Activated naive CD4-positive, alpha-beta T cell treated with anti-CD3 and anti-CD28 coated beads, Interleukin-2, amount 50 U/mL, for 24 hours (primary cell): ENCODE results near the gene RERE.
A peak's percentile ranks its signal among the peaks of the same experiment; 100 is the strongest.
"Not testable (repeated sequence)": the region's sequence is repeated elsewhere in the genome, so short reads cannot be mapped to it uniquely, and the experiment has no call there.

ENCODE experiments used
- H3K27ac Mint-ChIP-seq: one replicate; pipeline ENCODE4 v1.8.0; 2021; ENCODE audit warnings: mild to moderate bottlenecking, mixed read lengths
- H3K27me3 Mint-ChIP-seq: one replicate; pipeline ENCODE4 v1.8.0; 2021; ENCODE audit warnings: mixed read lengths
- H3K36me3 Mint-ChIP-seq: one replicate; pipeline ENCODE4 v1.8.0; 2021; ENCODE audit warnings: mixed read lengths
- H3K4me1 Mint-ChIP-seq: one replicate; pipeline ENCODE4 v1.8.0; 2021; ENCODE audit warnings: mixed read lengths
- H3K4me3 Mint-ChIP-seq: one replicate; pipeline ENCODE4 v1.8.0; 2021; ENCODE audit warnings: mild to moderate bottlenecking, mixed read lengths
- H3K9me3 Mint-ChIP-seq: one replicate; pipeline ENCODE4 v1.8.0; 2021; ENCODE audit warnings: mixed read lengths

Gene RERE

GRCh38 chr1:8848663-8849386 lies 31.4 kb upstream of the RERE start:
- H3K27ac Mint-ChIP-seq: no peak overlapping the region
- H3K9me3 Mint-ChIP-seq: no peaks in the 10 kb centered on the region
- peaks cover 6% of the 10 kb centered on the region for H3K4me1 Mint-ChIP-seq
- no peak overlapping the region for H3K4me3 Mint-ChIP-seq
- H3K27me3 Mint-ChIP-seq: no peaks in the 10 kb centered on the region
- no peaks in the 10 kb centered on the region for H3K36me3 Mint-ChIP-seq

GRCh38 chr1:8847990-8848389 lies 30.6 kb upstream of the RERE start:
- Mint-ChIP-seq H3K4me1 (peaks cover 6% of the 10 kb centered on the region), H3K9me3 (no peaks in the 10 kb centered on the region), H3K4me3 (no peak overlapping the region), H3K36me3 (no peaks in the 10 kb centered on the region), H3K27ac (peak overlapping the region; percentile 30), H3K27me3 (no peaks in the 10 kb centered on the region)

- no peaks in the 10 kb centered on the region for H3K27me3 Mint-ChIP-seq
- peaks cover 6% of the 10 kb centered on the region for H3K4me1 Mint-ChIP-seq
- H3K36me3 Mint-ChIP-seq: no peaks in the 10 kb centered on the region
- H3K9me3 Mint-ChIP-seq: no peaks in the 10 kb centered on the region
- no peak overlapping the region for H3K27ac Mint-ChIP-seq
- H3K4me3 Mint-ChIP-seq: no peak overlapping the region
Measured at GRCh38 chr1:8846263-8846662, 28.8 kb upstream of the RERE start.

GRCh38 chr1:8845104-8846097 lies 28.0 kb upstream of the RERE start:
- Mint-ChIP-seq H3K4me1 (peaks cover 7% of the 10 kb centered on the region), H3K9me3 (no peaks in the 10 kb centered on the region), H3K27me3 (no peaks in the 10 kb centered on the region), H3K4me3 (no peak overlapping the region), H3K36me3 (no peaks in the 10 kb centered on the region), H3K27ac (no peak overlapping the region)

GRCh38 chr1:8844501-8845006 lies 27.1 kb upstream of the RERE start:
- H3K27ac Mint-ChIP-seq: no peak overlapping the region
- no peaks in the 10 kb centered on the region for H3K9me3 Mint-ChIP-seq
- H3K36me3 Mint-ChIP-seq: no peaks in the 10 kb centered on the region
- peaks cover 15% of the 10 kb centered on the region for H3K4me1 Mint-ChIP-seq
- H3K27me3 Mint-ChIP-seq: no peaks in the 10 kb centered on the region
- no peak overlapping the region for H3K4me3 Mint-ChIP-seq

GRCh38 chr1:8841395-8841794 lies 24.0 kb upstream of the RERE start:
- no peaks in the 10 kb centered on the region for H3K9me3 Mint-ChIP-seq

GRCh38 chr1:8839990-8840389 lies 22.6 kb upstream of the RERE start:
- no peaks in the 10 kb centered on the region for H3K9me3 Mint-ChIP-seq
- H3K27me3 Mint-ChIP-seq: no peaks in the 10 kb centered on the region
- no peaks in the 10 kb centered on the region for H3K36me3 Mint-ChIP-seq
- no peak overlapping the region for H3K4me3 Mint-ChIP-seq
- H3K27ac Mint-ChIP-seq: no peak overlapping the region
- peaks cover 9% of the 10 kb centered on the region for H3K4me1 Mint-ChIP-seq

More at GRCh38 chr1:8841395-8841794, 24.0 kb upstream of the RERE start:
- Mint-ChIP-seq H3K4me1 (peaks cover 9% of the 10 kb centered on the region), H3K27ac (peak overlapping the region; percentile 55), H3K27me3 (no peaks in the 10 kb centered on the region), H3K36me3 (no peaks in the 10 kb centered on the region), H3K4me3 (no peak overlapping the region)

GRCh38 chr1:8835941-8836643 lies 18.7 kb upstream of the RERE start:
- no peaks in the 10 kb centered on the region for H3K36me3 Mint-ChIP-seq
- H3K27me3 Mint-ChIP-seq: no peaks in the 10 kb centered on the region
- peaks cover 9% of the 10 kb centered on the region for H3K4me1 Mint-ChIP-seq
- H3K27ac Mint-ChIP-seq: no peak overlapping the region
- no peaks in the 10 kb centered on the region for H3K9me3 Mint-ChIP-seq
- no peak overlapping the region for H3K4me3 Mint-ChIP-seq

- no peaks in the 10 kb centered on the region for H3K9me3 Mint-ChIP-seq
Measured at GRCh38 chr1:8831340-8831739, 13.9 kb upstream of the RERE start.

GRCh38 chr1:8830732-8831131 lies 13.3 kb upstream of the RERE start:
- Mint-ChIP-seq H3K4me1 (peaks cover 15% of the 10 kb centered on the region), H3K27ac (peak overlapping the region; percentile 49)
- H3K4me3 Mint-ChIP-seq, H3K27me3 Mint-ChIP-seq, H3K9me3 Mint-ChIP-seq, H3K36me3 Mint-ChIP-seq: not testable (repeated sequence)

More at GRCh38 chr1:8831340-8831739, 13.9 kb upstream of the RERE start:
- Mint-ChIP-seq H3K27me3 (no peaks in the 10 kb centered on the region), H3K4me3 (no peak overlapping the region), H3K36me3 (no peaks in the 10 kb centered on the region), H3K27ac (no peak overlapping the region), H3K4me1 (peaks cover 15% of the 10 kb centered on the region)

- Mint-ChIP-seq H3K27me3 (no peaks in the 10 kb centered on the region), H3K9me3 (no peaks in the 10 kb centered on the region), H3K4me1 (peaks cover 15% of the 10 kb centered on the region), H3K27ac (peak overlapping the region; percentile 70), H3K4me3 (no peak overlapping the region), H3K36me3 (no peaks in the 10 kb centered on the region)
Measured at GRCh38 chr1:8825985-8826481, 8.6 kb upstream of the RERE start.

- no peaks in the 10 kb centered on the region for H3K9me3 Mint-ChIP-seq
Measured at GRCh38 chr1:8823295-8823664, 5.8 kb upstream of the RERE start.

GRCh38 chr1:8822373-8823294 lies 5.2 kb upstream of the RERE start:
- no peaks in the 10 kb centered on the region for H3K9me3 Mint-ChIP-seq
- no peak overlapping the region for H3K27ac Mint-ChIP-seq
- no peaks in the 10 kb centered on the region for H3K27me3 Mint-ChIP-seq
- H3K36me3 Mint-ChIP-seq: no peaks in the 10 kb centered on the region
- H3K4me3 Mint-ChIP-seq: no peak overlapping the region
- peaks cover 8% of the 10 kb centered on the region for H3K4me1 Mint-ChIP-seq

More at GRCh38 chr1:8823295-8823664, 5.8 kb upstream of the RERE start:
- Mint-ChIP-seq H3K36me3 (no peaks in the 10 kb centered on the region), H3K4me1 (peaks cover 4% of the 10 kb centered on the region), H3K4me3 (no peak overlapping the region), H3K27ac (no peak overlapping the region), H3K27me3 (no peaks in the 10 kb centered on the region)

GRCh38 chr1:8821084-8821483 lies 3.6 kb upstream of the RERE start:
- Mint-ChIP-seq H3K27ac (no peak overlapping the region), H3K4me3 (no peak overlapping the region), H3K4me1 (peaks cover 15% of the 10 kb centered on the region), H3K9me3 (no peaks in the 10 kb centered on the region), H3K27me3 (no peaks in the 10 kb centered on the region), H3K36me3 (no peaks in the 10 kb centered on the region)
